ENCODE data around the gene RBBP8NL. TPM values are rescaled to one million over a fixed set of nuclear protein-coding genes. Genes with fewer than 3 reads are reported as not detected.

The RBBP8NL gene
- total and polyA plus RNA-seq, 2 experiments from 2014 or later = 0.10 to 1.1 TPM

GRCh38 chr20:62416651-62417637, 10.4 kb downstream of the RBBP8NL start:
- H3K79me2 ChIP-seq (replicated peaks; ENCODE audit: insufficient read depth) = no peaks in the 10 kb centered on the region
- H3K36me3 Mint-ChIP-seq (ENCODE audit: low read depth) = no peaks in the 10 kb centered on the region
- H2AFZ ChIP-seq = no peak overlapping the region
- ATAC-seq (no peak), DNase-seq (ENCODE audit: low spot score) (no peak)
- TF ChIP-seq ZNF114 (CRISPR knock-in tag; IDR thresholded peaks at IDR 0.05) (no peak), EZH2 (IDR thresholded peaks at IDR 0.05; ENCODE audit: low read depth, unreplicated experiment) (no peak), EZH2phosphoT487 (IDR thresholded peaks at IDR 0.05; ENCODE audit: unreplicated experiment) (no peak), CREB1 (CRISPR knock-in tag; IDR thresholded peaks at IDR 0.05; ENCODE audit: low read depth) (no peak), JUNB (IDR thresholded peaks at IDR 0.05; ENCODE audit: unreplicated experiment) (no peak), REST (IDR thresholded peaks at IDR 0.05; ENCODE audit: unreplicated experiment) (no peak)
- H3K27me3 ChIP-seq (ENCODE audit: insufficient read depth) = no peaks in the 10 kb centered on the region
- H3K4me3 ChIP-seq = no peak overlapping the region
- peaks cover 2% of the 10 kb centered on the region for H3K27me3 Mint-ChIP-seq (ENCODE audit: insufficient read depth, low read depth, poor library complexity)
- H3K9me2 ChIP-seq (ENCODE audit: insufficient read depth) = no peaks in the 10 kb centered on the region
- H3K4me1 ChIP-seq (ENCODE audit: insufficient read depth) = no peaks in the 10 kb centered on the region
- H3K4me1 Mint-ChIP-seq = no peaks in the 10 kb centered on the region
- no peak overlapping the region for H3K4me3 Mint-ChIP-seq
- H4K20me1 ChIP-seq (replicated peaks; ENCODE audit: insufficient read depth) = no peaks in the 10 kb centered on the region
- no peak overlapping the region for H3K4me2 ChIP-seq
- no peaks in the 10 kb centered on the region for H3K36me3 ChIP-seq (ENCODE audit: insufficient read depth)
- no peak overlapping the region for H3K27ac Mint-ChIP-seq
- H3K9me3 Mint-ChIP-seq = no peaks in the 10 kb centered on the region
- H3K27ac ChIP-seq (ENCODE audit: low read depth) = no peak overlapping the region
- peaks cover 8% of the 10 kb centered on the region; the same call in 1 of the 2 replicates for H3F3A ChIP-seq (replicated peaks; ENCODE audit: low read depth)

DNA sequence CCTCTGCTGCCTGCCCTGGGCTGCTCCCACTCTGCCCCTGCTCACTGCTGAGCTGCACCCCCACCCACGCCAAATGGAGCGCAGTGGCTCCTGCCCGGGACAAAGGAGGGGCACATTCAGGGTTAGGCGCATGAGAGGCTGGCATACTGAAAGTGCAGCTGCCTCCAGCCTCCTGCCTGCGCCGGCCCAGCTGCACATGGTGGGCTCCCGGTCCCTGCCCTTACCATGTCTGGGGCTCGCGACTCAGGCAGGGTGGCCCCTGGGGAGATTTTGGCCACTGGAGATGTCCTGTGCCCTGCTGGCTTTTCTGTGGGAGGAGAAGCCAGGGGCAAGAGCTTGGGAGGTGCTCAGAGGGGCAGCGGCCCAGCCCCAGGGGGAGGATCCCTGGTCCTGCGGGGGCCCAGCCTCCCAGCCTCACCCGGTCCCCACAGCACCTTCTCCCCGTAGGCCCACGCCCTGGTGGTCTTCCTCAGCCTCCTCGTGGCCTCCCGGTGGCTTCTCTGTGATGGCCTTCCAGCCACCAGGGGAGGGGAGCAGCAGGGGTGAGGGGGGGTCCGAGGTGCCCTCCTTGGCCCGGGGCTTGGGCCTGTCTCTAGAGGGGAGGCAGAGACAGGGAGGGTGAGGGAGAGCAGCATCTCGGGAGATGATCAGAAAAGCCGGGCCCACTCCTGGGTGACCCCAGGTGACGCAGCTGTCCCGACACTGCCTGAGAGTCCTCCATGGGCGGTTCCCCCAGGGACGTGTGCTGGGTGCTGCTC, 11.8 kb downstream of the RBBP8NL start:
- Histone ChIP-seq H3K4me3 (no peak overlapping the region), H3F3A (replicated peaks; ENCODE audit: low read depth) (no peaks in the 10 kb centered on the region), H3K27ac (ENCODE audit: low read depth) (no peak overlapping the region), H3K9me2 (ENCODE audit: insufficient read depth) (no peaks in the 10 kb centered on the region), H3K27me3 (ENCODE audit: insufficient read depth) (no peaks in the 10 kb centered on the region), H3K36me3 (ENCODE audit: insufficient read depth) (no peaks in the 10 kb centered on the region), H4K20me1 (replicated peaks; ENCODE audit: insufficient read depth) (no peaks in the 10 kb centered on the region), H3K4me1 (ENCODE audit: insufficient read depth) (no peaks in the 10 kb centered on the region; the same call in 1 of the 2 replicates), H3K79me2 (replicated peaks; ENCODE audit: insufficient read depth) (no peaks in the 10 kb centered on the region), H3K4me2 (no peak overlapping the region), H2AFZ (no peak overlapping the region)
- no peaks in the 10 kb centered on the region for H3K4me1 Mint-ChIP-seq
- ATAC-seq = no peak
- H3K27me3 Mint-ChIP-seq (ENCODE audit: insufficient read depth, low read depth, poor library complexity) = peaks cover 2% of the 10 kb centered on the region
- DNase-seq (ENCODE audit: low spot score) = no peak
- no peak overlapping the region for H3K4me3 Mint-ChIP-seq
- no peaks in the 10 kb centered on the region for H3K9me3 Mint-ChIP-seq
- H3K27ac Mint-ChIP-seq = no peak overlapping the region
- no peaks in the 10 kb centered on the region for H3K36me3 Mint-ChIP-seq (ENCODE audit: low read depth)
- TF ChIP-seq CREB1 (CRISPR knock-in tag; IDR thresholded peaks at IDR 0.05; ENCODE audit: low read depth) (no peak), STAT1 (IDR thresholded peaks at IDR 0.05; ENCODE audit: unreplicated experiment) (no peak), ZNF331 (CRISPR knock-in tag; IDR thresholded peaks at IDR 0.05; ENCODE audit: low read depth) (no peak), EZH2phosphoT487 (IDR thresholded peaks at IDR 0.05; ENCODE audit: unreplicated experiment) (no peak), JUNB (IDR thresholded peaks at IDR 0.05; ENCODE audit: unreplicated experiment) (no peak), POLR2AphosphoS5 (IDR thresholded peaks at IDR 0.05; ENCODE audit: low read depth) (no peak), ZNF114 (CRISPR knock-in tag; IDR thresholded peaks at IDR 0.05) (no peak)
- TF ChIP-seq, protein P1, sequence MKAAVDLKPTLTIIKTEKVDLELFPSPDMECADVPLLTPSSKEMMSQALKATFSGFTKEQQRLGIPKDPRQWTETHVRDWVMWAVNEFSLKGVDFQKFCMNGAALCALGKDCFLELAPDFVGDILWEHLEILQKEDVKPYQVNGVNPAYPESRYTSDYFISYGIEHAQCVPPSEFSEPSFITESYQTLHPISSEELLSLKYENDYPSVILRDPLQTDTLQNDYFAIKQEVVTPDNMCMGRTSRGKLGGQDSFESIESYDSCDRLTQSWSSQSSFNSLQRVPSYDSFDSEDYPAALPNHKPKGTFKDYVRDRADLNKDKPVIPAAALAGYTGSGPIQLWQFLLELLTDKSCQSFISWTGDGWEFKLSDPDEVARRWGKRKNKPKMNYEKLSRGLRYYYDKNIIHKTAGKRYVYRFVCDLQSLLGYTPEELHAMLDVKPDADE (IDR thresholded peaks at IDR 0.05) = no peak

Measured in GM23338 (cell line).